ENCODE data around the gene PLPP1. TPM values are rescaled to one million over a fixed set of nuclear protein-coding genes. Genes with fewer than 3 reads are reported as not detected.

PLPP1 gene
- total RNA-seq, 6 experiments from 2014 or later: 23.3 to 145 (median 36.0) TPM

DNA sequence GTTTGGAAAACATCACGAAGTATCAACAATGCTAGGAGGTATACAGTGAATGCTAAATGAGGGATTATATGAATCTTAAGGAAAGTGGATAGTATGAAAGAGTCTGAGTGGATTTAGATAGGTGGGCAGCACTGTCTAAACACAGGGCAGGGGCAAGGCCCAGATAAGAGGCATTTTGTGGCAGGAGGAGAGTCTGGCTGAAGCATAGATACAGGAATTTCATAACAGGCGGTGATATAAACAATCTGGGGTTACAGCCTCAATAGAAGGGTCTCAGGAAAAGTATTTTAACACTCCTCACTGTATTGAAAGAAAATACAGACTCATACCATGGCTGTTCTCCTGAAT, 96.9 kb downstream of the PLPP1 start:
- no peaks in the 10 kb centered on the region for H3K27me3 ChIP-seq
- no peaks in the 10 kb centered on the region for H3K9me3 ChIP-seq
- WGBS (ENCODE audit: insufficient coverage, low coverage, low lambda C conversion rate, missing lambda C conversion rate): 95% methylated on average over 2 of the region's 2 CpGs
- TF ChIP-seq, protein P1, sequence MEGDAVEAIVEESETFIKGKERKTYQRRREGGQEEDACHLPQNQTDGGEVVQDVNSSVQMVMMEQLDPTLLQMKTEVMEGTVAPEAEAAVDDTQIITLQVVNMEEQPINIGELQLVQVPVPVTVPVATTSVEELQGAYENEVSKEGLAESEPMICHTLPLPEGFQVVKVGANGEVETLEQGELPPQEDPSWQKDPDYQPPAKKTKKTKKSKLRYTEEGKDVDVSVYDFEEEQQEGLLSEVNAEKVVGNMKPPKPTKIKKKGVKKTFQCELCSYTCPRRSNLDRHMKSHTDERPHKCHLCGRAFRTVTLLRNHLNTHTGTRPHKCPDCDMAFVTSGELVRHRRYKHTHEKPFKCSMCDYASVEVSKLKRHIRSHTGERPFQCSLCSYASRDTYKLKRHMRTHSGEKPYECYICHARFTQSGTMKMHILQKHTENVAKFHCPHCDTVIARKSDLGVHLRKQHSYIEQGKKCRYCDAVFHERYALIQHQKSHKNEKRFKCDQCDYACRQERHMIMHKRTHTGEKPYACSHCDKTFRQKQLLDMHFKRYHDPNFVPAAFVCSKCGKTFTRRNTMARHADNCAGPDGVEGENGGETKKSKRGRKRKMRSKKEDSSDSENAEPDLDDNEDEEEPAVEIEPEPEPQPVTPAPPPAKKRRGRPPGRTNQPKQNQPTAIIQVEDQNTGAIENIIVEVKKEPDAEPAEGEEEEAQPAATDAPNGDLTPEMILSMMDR (IDR thresholded peaks at IDR 0.05): no peak
- TF ChIP-seq POLR2A (IDR thresholded peaks at IDR 0.05): no peak
- H3K4me3 ChIP-seq: no peak overlapping the region
- DNase-seq (no peak), ATAC-seq (peak in 2 of 4 donors; percentile 9 to 14)
- H3K27ac ChIP-seq: peak overlapping the region in 1 of 3 donors; percentile 35
- H3K36me3 ChIP-seq: peaks cover 0 to 10% (median 7%) of the 10 kb centered on the region in 4 donors
- peaks cover 0 to 7% (median 0%) of the 10 kb centered on the region in 4 donors for H3K4me1 ChIP-seq
- intact Hi-C loops (cut with DNase I): no loop called here

DNA sequence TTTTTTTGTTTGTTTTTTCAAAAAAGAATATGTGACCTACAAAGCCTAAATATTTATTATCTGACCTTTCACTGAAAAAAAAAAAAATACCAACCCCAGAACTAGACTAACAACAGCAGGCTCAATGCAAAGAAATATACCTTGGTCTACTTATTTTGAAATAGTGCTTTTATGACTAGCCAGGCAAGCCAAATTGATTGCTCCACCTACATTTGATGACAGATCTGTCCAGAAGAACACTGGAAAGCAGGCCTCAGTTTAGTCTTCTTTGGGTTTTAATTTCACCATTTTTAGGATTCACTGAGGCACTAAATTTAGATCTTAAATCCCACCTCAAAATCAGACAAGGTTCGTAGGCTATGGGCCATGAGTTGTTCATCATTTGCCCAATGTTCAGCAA, 97.3 kb downstream of the PLPP1 start:
- Histone ChIP-seq H3K4me3 (no peak overlapping the region), H3K27me3 (no peaks in the 10 kb centered on the region), H3K27ac (peak overlapping the region in 1 of 3 donors; percentile 11), H3K36me3 (peaks cover 0 to 10% (median 7%) of the 10 kb centered on the region in 4 donors), H3K9me3 (no peaks in the 10 kb centered on the region), H3K4me1 (peaks cover 0 to 7% (median 0%) of the 10 kb centered on the region in 4 donors)
- ATAC-seq (no peak), DNase-seq (no peak)
- intact Hi-C loops (cut with DNase I): no loop called here
- no peak for TF ChIP-seq POLR2A (IDR thresholded peaks at IDR 0.05)
- TF ChIP-seq, protein P1 (IDR thresholded peaks at IDR 0.05): no peak
- WGBS (ENCODE audit: insufficient coverage, low coverage, low lambda C conversion rate, missing lambda C conversion rate): 92% methylated on average over 1 of the region's 1 CpG

- 78% methylated on average over 4 of the region's 4 CpGs for WGBS (ENCODE audit: insufficient coverage, low coverage, low lambda C conversion rate, missing lambda C conversion rate)
- H3K4me1 ChIP-seq: peaks cover 0 to 10% (median 4%) of the 10 kb centered on the region in 4 donors
- peak in 1 of 4 donors; percentile 47 for ATAC-seq
- intact Hi-C loops (cut with DNase I): no loop called here
- H3K27ac ChIP-seq: no peak overlapping the region
- peaks cover 0 to 7% (median 0%) of the 10 kb centered on the region in 4 donors for H3K36me3 ChIP-seq
- TF ChIP-seq, protein P1 (IDR thresholded peaks at IDR 0.05): no peak
- no peak for TF ChIP-seq POLR2A (IDR thresholded peaks at IDR 0.05)
- no peak overlapping the region for H3K4me3 ChIP-seq
- no peaks in the 10 kb centered on the region for H3K9me3 ChIP-seq
- H3K27me3 ChIP-seq: no peaks in the 10 kb centered on the region
- DNase-seq: no peak
Measured at GRCh38 chr5:55432549-55432948, 102.2 kb downstream of the PLPP1 start.

- Histone ChIP-seq H3K4me3 (no peak overlapping the region), H3K27me3 (no peaks in the 10 kb centered on the region), H3K27ac (peak overlapping the region in 1 of 3 donors; percentile 19), H3K4me1 (peaks cover 0 to 19% (median 4%) of the 10 kb centered on the region in 4 donors), H3K36me3 (peaks cover 0 to 7% (median 3%) of the 10 kb centered on the region in 4 donors), H3K9me3 (no peaks in the 10 kb centered on the region)
- intact Hi-C loops (cut with DNase I): no loop called here
- WGBS (ENCODE audit: insufficient coverage, low coverage, low lambda C conversion rate, missing lambda C conversion rate): 95% methylated on average over 3 of the region's 9 CpGs
- TF ChIP-seq, protein P1 (IDR thresholded peaks at IDR 0.05): no peak
- no peak for TF ChIP-seq POLR2A (IDR thresholded peaks at IDR 0.05)
- ATAC-seq: peak; percentile 60 to 83 (median 76)
- DNase-seq: peak; percentile 61 to 67 (median 65)
Measured at GRCh38 chr5:55429613-55430253, 105.0 kb downstream of the PLPP1 start.

Data from right lobe of liver (tissue), 6 donors.